Lower leg skin (tissue), 4 donors: ENCODE measurements around the gene PKP1. TPM values are rescaled to one million over a fixed set of nuclear protein-coding genes. Genes with fewer than 3 reads are reported as not detected.

ENCODE experiments used
- DNase-seq, 2 donors: peaks; one replicate each; pipeline ENCODE4 v3.0.0-alpha.2; 2019; ENCODE audit warnings: low spot score in 2 of 2
- H3K4me3 ChIP-seq: fragments of 200-600 bp; sonication (generic); 2 replicates; pipeline ENCODE4 v1.5.1; 2017; ENCODE audit warnings: mild to moderate bottlenecking, low read depth; ENCODE audit not compliant: poor library complexity, severe bottlenecking
- POLR2A ChIP-seq, 2 donors: fragments of 450-650 bp; IDR thresholded peaks; one replicate each; pipeline ENCODE4 v1.6.1; 2016 to 2017; ENCODE audit warnings: antibody characterized with exemption in 2 of 2, mild to moderate bottlenecking in 1 of 2, moderate library complexity in 1 of 2
- WGBS, 2 donors: methylation state at CpG; one replicate each; pipeline ENCODE4 v1.1.5; 2018; 5-methylcytosine and 5-hydroxymethylcytosine counted together
- intact Hi-C: fragments of 100-400 bp; cut with DNase I; formaldehyde crosslinking; loops from one replicate; pipeline ENCODE4 v1.15.0; 2023; ENCODE audit warnings: low total_unique reads
- total RNA-seq, 4 donors: library from RNA; depleted of rRNA; stranded (reverse); fragments of >200 nt; gene quantifications; one replicate each; pipeline ENCODE4 v1.1.0, GENCODE V29; 2016
- TF ChIP-seq, protein P1 (sequence below), 3 donors: fragments of 450-650 bp; IDR thresholded peaks; one replicate each; pipeline ENCODE4 v1.5.1; 2016; ENCODE audit warnings: antibody characterized with exemption in 3 of 3, mild to moderate bottlenecking in 3 of 3, moderate library complexity in 2 of 3

PKP1 gene
- total RNA-seq, 4 donors from 2014 or later = 928 to 1,274 (median 961) TPM

DNA sequence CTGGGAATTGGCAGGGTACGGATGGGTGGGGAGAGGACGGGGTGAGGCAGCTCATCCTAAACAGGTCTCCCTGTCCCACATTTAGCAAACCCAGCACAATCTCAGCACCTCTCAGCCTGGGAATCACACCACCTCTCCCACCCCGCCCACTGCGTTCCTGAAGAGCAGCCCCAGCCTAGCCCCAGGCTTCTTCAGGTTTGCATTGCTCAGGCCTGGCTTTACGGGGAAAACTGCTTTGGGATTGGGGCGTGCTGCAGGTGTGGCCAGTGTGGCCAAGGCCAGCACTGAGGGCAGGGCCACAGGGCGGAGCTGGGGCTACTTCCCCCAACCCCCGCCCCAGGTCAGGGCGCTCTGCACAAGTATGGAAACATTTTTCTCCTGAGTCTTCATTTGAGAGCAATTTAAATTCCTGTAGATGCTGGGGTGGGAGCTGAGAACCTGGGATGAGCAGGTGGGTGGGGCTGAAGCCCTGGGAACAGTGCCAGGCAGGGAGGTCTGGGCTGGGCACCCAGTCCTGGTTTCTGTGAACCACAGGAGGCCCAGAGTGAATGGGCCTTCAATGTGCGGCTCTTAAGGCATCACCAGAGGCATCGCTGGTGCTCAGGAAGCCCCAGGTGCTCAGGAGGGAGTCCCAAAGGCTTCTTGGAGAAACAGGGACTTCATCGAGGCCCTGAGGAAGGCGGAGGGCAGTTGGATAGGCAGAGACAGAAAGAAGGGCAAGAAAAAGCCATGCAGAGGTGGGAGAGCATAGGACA lies 70.1 kb downstream of the PKP1 start:
- intact Hi-C loops = no loop called here
- no peak for DNase-seq
- WGBS, 2 donors = 55 to 67% methylated on average over 13 of the region's 13 CpGs
- no peak overlapping the region for H3K4me3 ChIP-seq
- TF ChIP-seq, protein P1, sequence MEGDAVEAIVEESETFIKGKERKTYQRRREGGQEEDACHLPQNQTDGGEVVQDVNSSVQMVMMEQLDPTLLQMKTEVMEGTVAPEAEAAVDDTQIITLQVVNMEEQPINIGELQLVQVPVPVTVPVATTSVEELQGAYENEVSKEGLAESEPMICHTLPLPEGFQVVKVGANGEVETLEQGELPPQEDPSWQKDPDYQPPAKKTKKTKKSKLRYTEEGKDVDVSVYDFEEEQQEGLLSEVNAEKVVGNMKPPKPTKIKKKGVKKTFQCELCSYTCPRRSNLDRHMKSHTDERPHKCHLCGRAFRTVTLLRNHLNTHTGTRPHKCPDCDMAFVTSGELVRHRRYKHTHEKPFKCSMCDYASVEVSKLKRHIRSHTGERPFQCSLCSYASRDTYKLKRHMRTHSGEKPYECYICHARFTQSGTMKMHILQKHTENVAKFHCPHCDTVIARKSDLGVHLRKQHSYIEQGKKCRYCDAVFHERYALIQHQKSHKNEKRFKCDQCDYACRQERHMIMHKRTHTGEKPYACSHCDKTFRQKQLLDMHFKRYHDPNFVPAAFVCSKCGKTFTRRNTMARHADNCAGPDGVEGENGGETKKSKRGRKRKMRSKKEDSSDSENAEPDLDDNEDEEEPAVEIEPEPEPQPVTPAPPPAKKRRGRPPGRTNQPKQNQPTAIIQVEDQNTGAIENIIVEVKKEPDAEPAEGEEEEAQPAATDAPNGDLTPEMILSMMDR (IDR thresholded peaks at IDR 0.05) = no peak
- no peak for TF ChIP-seq POLR2A (IDR thresholded peaks at IDR 0.05)

DNA sequence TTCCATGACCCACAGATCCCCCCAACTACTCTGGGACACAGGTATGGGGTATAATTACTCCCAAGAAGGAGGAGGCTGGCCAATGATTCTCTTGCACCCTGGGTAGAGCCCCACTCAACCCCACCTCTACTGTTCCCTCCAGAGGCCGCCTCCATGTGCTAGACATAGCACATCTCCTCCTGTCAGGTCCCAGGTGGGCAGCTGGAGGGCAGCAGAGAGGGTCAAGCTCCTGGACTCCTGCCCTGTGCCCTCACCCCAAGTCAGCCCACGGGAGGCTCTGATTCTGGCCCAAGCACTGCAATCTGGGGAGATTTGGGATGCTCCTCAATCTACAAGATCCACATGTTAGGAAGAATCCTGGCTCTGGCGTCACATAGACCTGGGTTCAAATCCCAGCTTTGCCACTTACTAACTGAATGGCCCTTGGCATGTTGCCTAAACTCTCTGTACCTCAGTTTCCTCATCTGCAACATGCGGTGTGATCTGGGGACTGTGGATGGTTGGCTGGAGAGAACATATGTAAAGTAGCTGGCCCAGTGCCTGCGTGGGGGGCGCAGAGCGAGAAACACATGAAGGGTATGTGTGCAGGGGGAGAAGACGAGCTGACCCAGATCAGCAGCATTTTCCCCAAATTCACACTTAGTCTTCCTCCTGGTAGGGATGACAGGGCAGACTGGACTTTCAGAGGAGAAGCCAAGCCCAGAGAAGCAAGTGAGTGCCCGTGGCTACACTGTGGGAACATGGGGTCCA lies 71.0 kb downstream of the PKP1 start:
- 86 to 88% methylated on average over 9 of the region's 9 CpGs for WGBS, 2 donors
- no peak for DNase-seq
- TF ChIP-seq POLR2A (IDR thresholded peaks at IDR 0.05) = no peak
- TF ChIP-seq, protein P1 (IDR thresholded peaks at IDR 0.05) = no peak
- intact Hi-C loops = no loop called here
- no peak overlapping the region for H3K4me3 ChIP-seq

DNA sequence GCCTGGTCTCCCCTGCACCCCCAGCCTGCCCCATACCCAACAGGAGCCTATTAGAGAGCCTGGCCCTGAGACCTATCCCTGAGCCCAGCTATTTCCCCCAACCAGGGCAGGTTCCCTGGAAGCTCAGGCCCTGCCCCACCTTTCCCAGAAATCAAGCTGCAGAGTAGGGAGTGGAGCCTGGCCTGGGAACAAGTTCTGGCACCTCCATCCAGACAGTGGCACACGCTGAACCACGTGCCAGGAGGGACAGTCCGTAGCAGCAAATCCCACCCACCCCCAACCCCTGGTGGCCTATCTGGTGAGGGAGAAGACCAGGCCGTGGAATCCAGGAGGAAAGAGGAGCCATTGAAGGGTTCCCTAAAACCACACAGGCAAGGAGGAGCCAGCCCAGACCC lies 71.6 kb downstream of the PKP1 start:
- intact Hi-C loops = no loop called here
- DNase-seq = no peak
- TF ChIP-seq, protein P1 (IDR thresholded peaks at IDR 0.05) = no peak
- TF ChIP-seq POLR2A (IDR thresholded peaks at IDR 0.05) = no peak
- no peak overlapping the region for H3K4me3 ChIP-seq
- WGBS, 2 donors = 46 to 49% methylated on average over 2 to 4 of the region's 4 CpGs

DNA sequence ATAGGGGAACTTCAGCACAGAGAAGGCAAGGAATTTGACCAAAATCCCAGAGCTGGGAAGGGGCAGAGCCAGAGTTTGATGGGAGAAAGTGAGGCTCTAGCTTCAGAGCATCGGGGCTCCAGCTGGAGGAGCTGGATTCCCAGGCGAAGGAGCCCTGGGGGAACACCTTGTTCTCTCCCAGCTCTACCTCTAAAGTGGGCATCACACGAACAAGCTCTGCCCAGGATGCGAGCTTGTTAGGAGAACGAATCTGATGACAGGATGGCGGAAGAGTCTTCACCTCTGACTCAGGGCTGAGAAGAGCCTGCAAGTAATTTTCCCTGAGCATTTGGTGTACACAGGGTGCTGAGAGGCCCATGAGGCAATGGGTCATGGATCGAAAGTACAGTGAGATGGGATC lies 72.2 kb downstream of the PKP1 start:
- no peak for DNase-seq
- intact Hi-C loops = no loop called here
- TF ChIP-seq, protein P1 (IDR thresholded peaks at IDR 0.05) = no peak
- TF ChIP-seq POLR2A (IDR thresholded peaks at IDR 0.05) = no peak
- H3K4me3 ChIP-seq = no peak overlapping the region
- WGBS, 2 donors = 86 to 92% methylated on average over 7 of the region's 7 CpGs

DNA sequence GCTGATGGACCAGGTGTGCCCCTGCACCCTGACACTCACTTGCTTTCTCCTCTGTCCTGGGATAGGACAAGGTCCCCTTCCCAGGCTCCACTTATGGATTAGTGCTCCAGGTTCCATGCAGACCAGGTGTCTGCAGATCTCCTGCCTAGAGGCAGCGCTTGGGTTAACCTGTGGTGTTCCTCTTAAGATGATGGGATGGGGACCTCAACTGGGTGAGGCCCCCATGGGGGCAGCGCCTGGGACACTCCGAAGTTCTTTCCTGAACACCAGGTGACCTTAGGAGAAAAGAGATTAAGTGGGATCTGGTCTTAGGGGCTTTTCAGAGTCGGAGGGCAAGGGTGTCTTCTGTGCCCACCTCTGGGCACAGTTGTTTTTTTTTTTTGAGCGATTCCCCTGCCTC lies 72.9 kb downstream of the PKP1 start:
- no peak overlapping the region for H3K4me3 ChIP-seq
- no peak for DNase-seq
- 92 to 95% methylated on average over 5 of the region's 5 CpGs for WGBS, 2 donors
- TF ChIP-seq, protein P1 (IDR thresholded peaks at IDR 0.05) = no peak
- no peak for TF ChIP-seq POLR2A (IDR thresholded peaks at IDR 0.05)
- intact Hi-C loops = no loop called here
